Prostate gland (tissue), 2 donors: ENCODE results near the gene STAB1.

Experiments used
- CTCF ChIP-seq, 4 experiments: fragments of 200-600 bp in 2 of 4; fragments of 450-650 bp in 2 of 4; sonication (generic) in 2 of 4; IDR thresholded peaks; 1 replicate in 3 of 4; 2 replicates in 1 of 4; pipeline ENCODE4 v1.5.1; 2016 to 2019; ENCODE audit warnings: antibody characterized with exemption in 4 of 4, mild to moderate bottlenecking in 2 of 4, moderate library complexity in 2 of 4
- POLR2A ChIP-seq: fragments of 450-650 bp; IDR thresholded peaks from one replicate; pipeline ENCODE4 v1.6.1; 2016; ENCODE audit warnings: antibody characterized with exemption, mild to moderate bottlenecking
- POLR2AphosphoS5 ChIP-seq: sonication (generic); formaldehyde crosslinking; IDR thresholded peaks from one replicate; pipeline ENCODE4 v1.6.1; 2017; ENCODE audit warnings: antibody characterized with exemption

- no peak for TF ChIP-seq CTCF (IDR thresholded peaks at IDR 0.05)
- no peak for TF ChIP-seq POLR2A
- TF ChIP-seq POLR2AphosphoS5 = no peak
These were observed 22.7 kb upstream of the STAB1 start for GRCh38 chr3:52472239-52473000.
